Measurements from ENCODE around the gene PHF14.

GRCh38 chr7:10981317-10981716, 7.6 kb downstream of the PHF14 start:
- no peak for TF ChIP-seq EZH2 (IDR thresholded peaks at IDR 0.05; ENCODE audit: insufficient read depth, poor library complexity, severe bottlenecking)
- TF ChIP-seq EZH2phosphoT487 (IDR thresholded peaks at IDR 0.05; ENCODE audit: insufficient read depth, low read depth) = no peak

All from GM23248 (cell line).